Effector memory CD8-positive, alpha-beta T cell (primary cell): ENCODE data around the gene MEGF6.
"Not testable (repeated sequence)": the region's sequence is repeated elsewhere in the genome, so short reads cannot be mapped to it uniquely, and the experiment has no call there.

Experiments used
- ATAC-seq: fragments of 150-1000 bp; cut with Tn5 transposase; replicated peaks from 2 replicates; pipeline ENCODE4 v1.10.0; 2021; ENCODE audit warnings: mild to moderate bottlenecking, moderate library complexity
- DNase-seq, 3 experiments: peaks; one replicate each; pipeline ENCODE4 v3.0.0; 2021
- H3K27ac Mint-ChIP-seq, 2 donors: one replicate each; pipeline ENCODE4 v1.8.0; 2022; ENCODE audit warnings: mild to moderate bottlenecking in 2 of 2, mixed read lengths in 2 of 2, moderate library complexity in 2 of 2
- H3K27me3 Mint-ChIP-seq, 2 donors: one replicate each; pipeline ENCODE4 v1.8.0; 2022; ENCODE audit warnings: mixed read lengths in 2 of 2
- H3K36me3 Mint-ChIP-seq: one replicate; pipeline ENCODE4 v1.8.0; 2022; ENCODE audit warnings: mild to moderate bottlenecking, moderate library complexity, mixed read lengths; ENCODE audit not compliant: insufficient read depth
- H3K4me1 Mint-ChIP-seq, 2 donors: one replicate each; pipeline ENCODE4 v1.8.0; 2022; ENCODE audit warnings: low read depth in 2 of 2, mixed read lengths in 2 of 2
- H3K4me3 Mint-ChIP-seq, 2 donors: one replicate each; pipeline ENCODE4 v1.8.0; 2022; ENCODE audit warnings: mild to moderate bottlenecking in 2 of 2, mixed read lengths in 2 of 2, moderate library complexity in 2 of 2
- H3K9me3 Mint-ChIP-seq, 2 donors: one replicate each; pipeline ENCODE4 v1.8.0; 2022; ENCODE audit warnings: mixed read lengths in 2 of 2

MEGF6 gene

DNA sequence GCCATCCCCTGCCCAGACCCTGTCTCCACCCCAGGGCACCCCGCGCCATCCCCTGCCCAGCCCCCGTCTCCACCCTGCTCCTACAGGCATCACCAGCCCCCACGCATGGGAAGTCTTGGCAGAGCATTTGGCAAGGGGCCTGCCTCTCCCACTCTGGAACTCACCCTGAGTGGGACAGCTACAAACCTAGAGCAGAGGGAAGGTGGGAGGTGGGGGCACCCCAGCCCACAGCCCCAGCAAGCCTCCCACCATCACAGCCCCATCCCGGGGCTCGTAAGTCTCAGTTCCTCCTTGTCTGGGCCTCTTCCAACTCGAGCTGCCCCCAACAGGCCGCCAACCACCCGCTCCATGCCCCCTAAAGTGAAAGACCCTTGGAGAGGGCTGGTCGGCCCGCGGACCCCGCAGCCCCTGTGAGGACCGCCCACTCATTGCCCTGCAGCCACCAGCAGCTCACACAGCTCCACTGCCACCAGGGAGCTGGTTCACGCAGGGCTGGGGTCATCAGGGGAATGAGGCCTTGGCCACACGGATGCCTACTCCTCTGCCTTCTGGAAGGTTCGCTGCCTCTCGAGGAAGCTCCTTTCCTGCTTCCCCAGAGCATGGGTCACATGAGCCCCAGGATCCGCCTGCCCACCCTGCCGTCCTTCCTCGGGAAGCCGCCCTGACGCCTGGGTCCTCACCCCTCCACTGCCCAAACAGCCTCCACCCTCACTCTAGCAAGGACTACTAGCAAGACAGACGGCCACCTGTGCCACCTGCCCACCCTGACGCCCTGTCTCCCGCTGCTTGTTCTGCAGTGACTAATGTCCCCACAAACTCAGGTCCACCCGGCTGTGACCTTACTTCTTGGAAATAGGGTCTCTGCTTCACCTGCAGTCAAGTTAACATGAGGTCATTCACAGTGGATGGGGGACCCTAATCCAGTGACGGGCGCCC is 14.4 kb downstream of the MEGF6 start:
- H3K4me3 Mint-ChIP-seq = peak overlapping the region; percentile 81 to 82

DNA sequence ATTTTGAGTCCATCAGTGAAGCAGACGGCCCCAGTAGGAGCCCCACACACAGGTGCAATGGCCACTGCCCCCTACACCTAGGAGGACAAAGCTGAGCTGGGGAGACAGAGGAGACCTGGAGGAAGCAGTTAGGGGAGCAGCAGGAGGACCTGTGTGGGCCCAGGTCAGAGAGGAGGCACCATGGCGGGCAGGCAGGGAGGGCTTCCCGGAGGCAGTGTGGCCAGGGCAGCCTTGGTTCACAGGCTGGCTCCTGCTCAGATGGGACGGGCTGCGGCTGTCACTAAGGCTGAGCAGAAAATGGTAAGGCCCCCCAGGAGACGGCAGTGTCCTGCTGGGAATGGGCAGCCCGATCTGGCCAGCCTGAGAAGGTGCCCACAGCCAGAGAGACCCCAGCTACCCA is 15.4 kb downstream of the MEGF6 start:
- Mint-ChIP-seq H3K9me3 (no peaks in the 10 kb centered on the region), H3K27me3 (no peaks in the 10 kb centered on the region), H3K36me3 (peaks cover 4% of the 10 kb centered on the region), H3K4me3 (no peak overlapping the region), H3K4me1 (peaks cover 18 to 19% of the 10 kb centered on the region in 2 donors), H3K27ac (peak overlapping the region; percentile 21 to 31)
- DNase-seq (no peak), ATAC-seq (no peak)

More for the DNA sequence above, 14.4 kb downstream of the MEGF6 start:
- Mint-ChIP-seq H3K36me3 (peaks cover 4% of the 10 kb centered on the region), H3K9me3 (no peaks in the 10 kb centered on the region), H3K27ac (peak overlapping the region; percentile 91 to 93), H3K27me3 (no peaks in the 10 kb centered on the region), H3K4me1 (peaks cover 18 to 19% of the 10 kb centered on the region in 2 donors)
- ATAC-seq = no peak
- no peak for DNase-seq

DNA sequence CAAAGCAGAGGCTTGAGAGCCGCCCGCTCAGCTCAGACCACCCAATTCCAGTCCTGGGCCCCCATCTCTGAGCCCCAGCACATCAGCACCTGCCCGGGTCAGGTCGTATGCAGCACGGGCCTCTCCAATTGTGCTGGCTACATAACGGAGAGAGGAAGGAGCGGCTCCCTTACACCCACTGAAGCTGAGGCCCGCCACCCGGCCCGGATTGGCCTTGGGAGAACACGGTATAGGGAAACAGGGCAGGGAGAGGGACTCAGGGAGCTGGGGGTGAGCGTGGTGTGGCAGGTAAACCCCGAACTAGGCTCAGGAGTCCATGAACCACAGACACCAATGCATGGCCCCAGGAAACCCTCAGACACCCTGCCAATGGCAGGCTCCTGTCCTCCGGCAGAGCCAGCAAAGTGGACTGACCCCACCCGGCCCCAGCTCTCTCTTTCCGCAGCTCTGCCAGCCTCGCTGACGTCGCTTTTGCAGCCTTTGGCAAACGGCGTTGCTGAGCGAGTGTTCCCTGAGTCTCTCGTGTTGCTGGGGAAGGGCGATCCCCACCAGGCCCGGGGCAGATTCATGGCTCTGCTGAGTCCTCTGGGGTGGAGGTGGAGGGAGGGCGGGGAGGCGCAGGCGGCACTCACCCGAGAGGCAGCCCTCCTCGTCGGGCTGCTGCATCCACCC is 16.5 kb downstream of the MEGF6 start:
- no peak overlapping the region for H3K4me3 Mint-ChIP-seq
- H3K27ac Mint-ChIP-seq = no peak overlapping the region
- ATAC-seq = no peak
- H3K9me3 Mint-ChIP-seq = no peaks in the 10 kb centered on the region
- H3K36me3 Mint-ChIP-seq = peaks cover 4% of the 10 kb centered on the region
- no peak for DNase-seq
- peaks cover 18 to 19% of the 10 kb centered on the region in 2 donors for H3K4me1 Mint-ChIP-seq
- no peaks in the 10 kb centered on the region for H3K27me3 Mint-ChIP-seq

DNA sequence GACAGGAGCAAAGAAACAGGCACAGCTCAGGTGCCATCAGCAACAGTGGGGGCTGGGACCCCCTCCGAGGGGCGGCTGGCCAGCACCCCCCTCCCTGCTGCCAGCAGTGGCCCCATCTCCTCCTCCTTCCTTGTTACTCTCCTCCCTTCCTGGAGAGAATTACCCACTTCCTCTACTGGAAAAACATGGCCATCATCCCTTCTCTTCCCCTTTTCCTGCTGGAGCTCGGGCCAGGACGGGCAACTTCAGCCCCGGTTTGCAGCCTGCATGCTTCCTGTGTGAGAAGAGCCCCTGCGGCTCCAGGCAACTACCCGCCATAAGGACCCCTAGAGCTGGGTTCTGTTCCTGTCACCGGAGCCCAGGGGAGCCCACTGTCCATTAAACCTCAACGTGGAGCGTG is 17.6 kb downstream of the MEGF6 start:
- no peaks in the 10 kb centered on the region for H3K9me3 Mint-ChIP-seq
- H3K36me3 Mint-ChIP-seq = peaks cover 4% of the 10 kb centered on the region
- no peak for DNase-seq
- peak overlapping the region in 1 of 2 donors; percentile 44 for H3K27ac Mint-ChIP-seq
- H3K27me3 Mint-ChIP-seq = no peaks in the 10 kb centered on the region
- ATAC-seq = no peak
- H3K4me1 Mint-ChIP-seq = peaks cover 14 to 15% of the 10 kb centered on the region in 2 donors
- H3K4me3 Mint-ChIP-seq = no peak overlapping the region

DNA sequence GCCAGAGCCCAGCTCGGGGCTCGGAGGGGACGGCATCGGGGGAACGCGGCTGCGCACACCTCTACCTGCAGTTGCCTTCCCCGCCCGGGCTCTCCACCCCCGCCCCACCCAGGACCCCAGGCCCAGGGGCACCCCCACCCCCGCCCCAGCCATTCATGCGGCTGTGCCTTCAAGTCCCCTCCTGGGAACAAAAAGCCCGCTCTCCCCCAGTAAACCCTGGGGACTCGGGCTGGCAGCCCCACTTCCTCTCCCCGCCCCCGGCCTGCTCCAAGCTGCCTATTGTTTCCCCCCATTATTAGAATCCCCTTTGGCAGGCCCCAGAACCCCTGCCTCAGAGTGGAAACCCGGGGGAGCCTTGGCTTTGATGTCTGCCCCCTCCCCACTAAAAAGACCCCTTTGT is 18.0 kb downstream of the MEGF6 start:
- DNase-seq (no peak), ATAC-seq (no peak)
- H3K9me3 Mint-ChIP-seq = no peaks in the 10 kb centered on the region
- no peak overlapping the region for H3K27ac Mint-ChIP-seq
- peaks cover 4% of the 10 kb centered on the region for H3K36me3 Mint-ChIP-seq
- peaks cover 13 to 14% of the 10 kb centered on the region in 2 donors for H3K4me1 Mint-ChIP-seq
- H3K4me3 Mint-ChIP-seq = no peak overlapping the region
- no peaks in the 10 kb centered on the region for H3K27me3 Mint-ChIP-seq

DNA sequence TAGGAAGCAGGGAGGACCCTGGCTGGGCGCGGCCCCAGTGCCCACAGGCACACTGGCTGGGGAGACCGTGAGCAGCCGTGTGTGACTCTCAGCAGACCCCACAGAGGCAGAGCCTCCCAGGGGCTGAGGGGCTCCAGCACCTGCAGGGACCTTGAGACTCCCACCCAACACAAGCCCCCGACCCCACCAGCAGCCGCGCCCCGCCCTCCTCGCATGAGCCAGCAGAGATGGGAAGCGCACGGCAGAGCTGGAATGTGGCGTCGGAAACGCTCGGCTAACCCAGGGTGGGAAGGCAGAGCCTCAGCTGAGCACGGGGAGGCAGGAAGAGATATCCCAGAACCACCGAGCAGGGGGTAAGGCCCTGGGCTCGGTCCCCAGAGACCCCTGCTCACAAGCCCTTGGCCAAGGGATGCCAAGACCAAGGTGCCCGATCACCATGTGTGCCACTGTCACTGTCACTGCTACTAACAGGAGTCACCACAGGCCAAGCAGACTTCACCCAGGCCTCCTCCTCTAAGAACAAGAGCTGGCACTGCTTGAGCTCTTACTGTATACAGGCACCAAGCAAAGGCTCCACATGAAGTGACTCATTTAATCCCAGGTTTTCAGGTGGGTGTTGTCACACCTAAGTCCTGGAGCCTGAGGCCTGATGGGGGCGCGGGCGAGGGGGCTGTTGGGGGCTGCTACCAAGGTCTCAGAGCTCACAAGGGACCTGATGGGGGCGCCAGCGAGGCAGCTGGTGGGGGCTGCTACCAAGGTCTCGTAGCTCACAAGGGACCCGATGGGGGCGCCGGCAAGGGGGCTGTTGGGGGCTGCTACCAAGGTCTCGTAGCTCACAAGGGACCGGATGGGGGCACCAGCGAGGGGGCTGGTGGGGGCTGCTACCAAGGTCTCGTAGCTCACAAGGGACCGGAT is 20.1 kb downstream of the MEGF6 start:
- H3K27ac Mint-ChIP-seq = no peak overlapping the region
- no peak for ATAC-seq
- H3K36me3 Mint-ChIP-seq = no peaks in the 10 kb centered on the region
- H3K9me3 Mint-ChIP-seq = no peaks in the 10 kb centered on the region
- no peak for DNase-seq
- H3K27me3 Mint-ChIP-seq = no peaks in the 10 kb centered on the region
- H3K4me3 Mint-ChIP-seq = no peak overlapping the region
- no peaks in the 10 kb centered on the region for H3K4me1 Mint-ChIP-seq

DNA sequence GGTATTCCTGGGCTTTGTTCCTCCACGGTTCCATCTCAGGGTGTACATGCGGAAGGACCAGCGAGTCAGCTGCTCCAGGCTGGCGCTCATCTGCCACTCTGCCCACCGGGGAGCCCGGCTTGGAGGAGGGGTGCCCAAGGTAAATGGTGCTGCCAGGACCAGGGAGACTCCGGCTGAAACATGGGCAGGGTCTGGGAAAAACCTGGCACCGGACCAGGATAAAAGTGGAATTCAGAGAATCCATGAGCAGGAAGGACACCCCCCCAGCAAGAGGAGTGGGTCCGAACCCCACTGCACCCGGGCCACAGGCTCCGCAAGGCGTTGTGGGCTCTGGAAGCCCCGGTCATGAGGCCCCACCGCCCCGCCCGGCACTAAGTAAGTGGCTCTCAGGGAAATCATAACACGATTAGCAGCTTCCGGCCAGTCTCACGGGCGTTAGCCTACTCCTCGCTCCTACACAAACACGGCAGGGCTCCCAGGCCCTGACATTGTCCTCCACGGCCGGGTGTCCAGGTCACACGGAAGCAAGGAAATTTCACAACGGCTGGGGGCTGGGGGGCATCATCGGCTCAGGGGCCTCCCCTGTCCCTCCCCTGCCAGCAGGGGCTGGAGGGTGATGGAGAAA is 21.1 kb downstream of the MEGF6 start:
- no peaks in the 10 kb centered on the region for H3K27me3 Mint-ChIP-seq
- H3K27ac Mint-ChIP-seq = no peak overlapping the region
- no peaks in the 10 kb centered on the region for H3K9me3 Mint-ChIP-seq
- H3K4me1 Mint-ChIP-seq = no peaks in the 10 kb centered on the region
- ATAC-seq = no peak
- no peak overlapping the region for H3K4me3 Mint-ChIP-seq
- DNase-seq = no peak
- no peaks in the 10 kb centered on the region for H3K36me3 Mint-ChIP-seq

DNA sequence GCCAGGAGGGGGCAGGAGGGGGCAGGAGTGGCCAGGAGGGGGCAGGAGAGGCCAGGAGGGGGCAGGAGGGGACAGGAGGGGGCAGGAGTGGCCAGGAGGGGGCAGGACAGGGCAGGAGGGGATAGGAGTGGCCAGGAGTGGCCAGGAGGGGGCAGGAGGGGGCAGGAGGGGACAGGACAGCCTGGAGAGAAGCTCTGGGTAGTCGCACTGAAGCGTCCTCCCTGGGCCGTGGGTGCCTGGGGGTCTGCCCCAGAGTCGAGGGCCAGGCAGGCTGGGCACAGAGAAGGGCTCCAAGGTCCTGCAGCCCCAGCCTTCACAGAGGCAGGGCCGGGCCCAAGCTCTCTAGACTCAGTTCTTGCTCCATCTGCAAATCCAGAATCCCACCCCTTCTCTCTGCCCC is 22.9 kb downstream of the MEGF6 start:
- Mint-ChIP-seq H3K27ac (no peak overlapping the region), H3K36me3 (no peaks in the 10 kb centered on the region), H3K9me3 (no peaks in the 10 kb centered on the region), H3K4me3 (no peak overlapping the region), H3K27me3 (no peaks in the 10 kb centered on the region), H3K4me1 (no peaks in the 10 kb centered on the region)
- DNase-seq = no peak
- ATAC-seq = no peak

DNA sequence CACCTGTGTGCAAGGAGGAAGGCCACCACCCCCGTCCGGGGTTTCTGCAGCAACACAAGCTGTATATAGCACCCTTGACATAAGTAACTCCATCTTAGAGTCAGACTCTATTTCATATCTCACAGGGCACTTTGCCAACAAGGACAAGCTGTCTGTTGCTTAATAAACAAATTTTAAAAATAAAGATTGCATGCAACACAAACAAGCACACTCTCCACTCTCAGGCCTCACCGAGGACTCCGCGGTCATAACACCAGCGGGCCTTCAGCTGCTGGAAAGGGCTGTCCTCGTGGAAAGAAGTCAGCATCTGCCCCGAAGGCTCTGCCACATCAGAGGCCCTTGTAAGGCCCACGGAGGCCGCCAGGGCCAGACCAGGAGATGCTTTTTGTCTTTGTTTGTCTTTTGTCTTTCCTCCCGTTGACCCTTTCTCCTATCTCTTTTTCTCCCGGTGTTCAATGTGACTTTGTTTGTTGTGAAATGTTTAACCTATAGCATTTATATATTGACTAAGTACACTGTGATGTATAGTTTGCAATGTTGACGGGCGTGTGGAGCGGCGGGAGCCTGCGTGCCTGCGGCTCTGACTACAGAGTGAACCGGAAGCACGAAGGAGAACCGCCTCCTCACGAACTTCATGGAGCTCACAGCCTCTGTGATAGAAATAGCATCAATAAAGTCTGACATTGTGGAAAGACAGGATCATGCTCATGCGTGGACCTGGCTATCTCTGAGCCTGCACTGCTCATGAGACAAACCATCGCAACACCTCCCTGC is 24.1 kb downstream of the MEGF6 start:
- H3K27me3 Mint-ChIP-seq = no peaks in the 10 kb centered on the region
- no peak overlapping the region for H3K4me3 Mint-ChIP-seq
- H3K9me3 Mint-ChIP-seq = no peaks in the 10 kb centered on the region
- DNase-seq = no peak
- no peaks in the 10 kb centered on the region for H3K4me1 Mint-ChIP-seq
- peak overlapping the region in 1 of 2 donors; percentile 44 for H3K27ac Mint-ChIP-seq
- no peak for ATAC-seq
- no peaks in the 10 kb centered on the region for H3K36me3 Mint-ChIP-seq

DNA sequence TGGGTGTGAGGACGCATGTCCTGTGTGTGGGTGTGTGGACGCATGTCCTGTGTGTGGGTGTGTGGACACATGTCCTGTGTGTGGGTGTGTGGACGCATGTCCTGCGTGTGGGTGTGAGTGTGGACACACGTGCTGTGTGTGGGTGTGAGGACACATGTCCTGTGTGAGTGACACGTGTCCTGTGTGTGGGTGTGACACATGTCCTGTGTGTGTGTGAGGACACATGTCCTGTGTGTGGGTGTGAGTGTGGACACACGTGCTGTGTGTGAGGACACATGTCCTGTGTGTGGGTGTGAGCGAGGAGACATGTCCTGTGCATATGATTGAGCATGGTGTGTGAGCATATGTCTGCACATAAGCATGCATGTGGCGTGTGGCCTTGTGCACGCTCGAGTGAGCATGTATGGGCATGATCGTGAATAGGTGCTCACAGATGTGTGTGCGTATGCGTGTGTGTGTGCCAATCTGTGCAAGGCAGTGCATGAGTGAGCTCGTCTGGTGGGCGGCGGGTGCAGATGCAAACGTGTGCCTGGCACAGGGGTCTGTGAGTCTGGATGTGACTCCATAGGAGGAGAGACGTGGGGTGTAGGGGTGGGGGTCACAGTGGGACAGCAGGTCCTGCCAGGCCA is 25.3 kb downstream of the MEGF6 start:
- Mint-ChIP-seq H3K27ac (no peak overlapping the region), H3K9me3 (no peaks in the 10 kb centered on the region), H3K36me3 (no peaks in the 10 kb centered on the region), H3K4me3 (no peak overlapping the region), H3K27me3 (no peaks in the 10 kb centered on the region), H3K4me1 (no peaks in the 10 kb centered on the region)
- DNase-seq = no peak
- ATAC-seq = no peak

DNA sequence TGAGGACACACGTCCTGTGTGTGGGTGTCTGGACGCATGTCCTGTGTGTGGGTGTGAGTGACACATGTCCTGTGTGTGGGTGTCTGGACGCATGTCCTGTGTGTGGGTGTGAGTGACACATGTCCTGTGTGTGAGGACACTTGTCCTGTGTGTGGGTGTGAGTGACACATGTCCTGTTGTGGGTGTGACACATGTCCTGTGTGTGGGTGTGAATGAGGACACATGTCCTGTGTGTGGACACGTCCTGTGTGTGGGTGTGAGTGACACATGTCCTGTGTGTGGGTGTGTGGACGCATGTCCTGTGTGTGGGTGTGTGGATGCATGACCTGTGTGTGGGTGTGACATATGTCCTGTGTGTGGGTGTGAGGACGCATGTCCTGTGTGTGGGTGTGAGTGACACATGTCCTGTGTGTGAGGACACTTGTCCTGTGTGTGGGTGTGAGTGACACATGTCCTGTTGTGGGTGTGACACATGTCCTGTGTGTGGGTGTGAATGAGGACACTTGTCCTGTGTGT is 25.9 kb downstream of the MEGF6 start:
- H3K27ac Mint-ChIP-seq, H3K4me1 Mint-ChIP-seq, H3K4me3 Mint-ChIP-seq, H3K9me3 Mint-ChIP-seq, H3K27me3 Mint-ChIP-seq, DNase-seq, ATAC-seq, H3K36me3 Mint-ChIP-seq: not testable (repeated sequence)

DNA sequence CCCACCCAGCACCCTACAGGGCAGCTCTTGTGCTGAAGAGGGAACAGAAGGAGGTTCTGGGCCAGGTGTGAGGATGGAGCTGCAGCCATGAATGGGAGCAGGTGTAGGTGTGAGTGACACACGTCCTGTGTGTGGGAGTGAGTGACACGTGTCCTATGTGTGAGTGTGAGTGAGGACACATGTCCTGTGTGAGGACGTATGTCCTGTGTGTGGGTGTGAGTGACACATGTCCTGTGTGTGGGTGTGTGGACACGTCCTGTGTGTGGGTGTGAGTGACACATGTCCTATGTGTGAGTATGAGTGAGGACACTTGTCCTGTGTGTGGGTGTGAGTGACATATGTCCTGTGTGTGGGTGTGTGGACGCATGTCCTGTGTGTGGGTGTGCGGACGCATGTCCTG is 26.4 kb downstream of the MEGF6 start:
- ATAC-seq (no peak), DNase-seq (no peak)
- no peak overlapping the region for H3K4me3 Mint-ChIP-seq
- H3K27ac Mint-ChIP-seq = no peak overlapping the region
- no peaks in the 10 kb centered on the region for H3K4me1 Mint-ChIP-seq
- no peaks in the 10 kb centered on the region for H3K36me3 Mint-ChIP-seq
- H3K9me3 Mint-ChIP-seq = no peaks in the 10 kb centered on the region
- H3K27me3 Mint-ChIP-seq = no peaks in the 10 kb centered on the region
